ENCODE data around the gene PTPN3. TPM values are rescaled to one million over a fixed set of nuclear protein-coding genes. Genes with fewer than 3 reads are reported as not detected.
"Not testable (repeated sequence)": the region's sequence is repeated elsewhere in the genome, so short reads cannot be mapped to it uniquely, and the experiment has no call there.

The PTPN3 gene
- polyA plus RNA-seq, result 37.5 TPM
- long read RNA-seq, donor 1, full-length matches to known transcripts, result 2 of 2 reads
- long read RNA-seq, donor 1, partial matches to known transcripts, result 0 of 2 reads
- long read RNA-seq, donor 1, other reads (novel, unspliced or antisense), result 0 of 2 reads
- long read RNA-seq, donor 2, full-length matches to known transcripts, result 4 of 9 reads
- long read RNA-seq, donor 2, partial matches to known transcripts, result 5 of 9 reads
- long read RNA-seq, donor 2, other reads (novel, unspliced or antisense), result 0 of 9 reads
- long read RNA-seq, donor 3, result 0 reads
- long read RNA-seq, donor 4, full-length matches to known transcripts, result 1 of 1 reads
- long read RNA-seq, donor 4, partial matches to known transcripts, result 0 of 1 reads
- long read RNA-seq, donor 4, other reads (novel, unspliced or antisense), result 0 of 1 reads
- long read RNA-seq, donor 5, result 0 reads
- long read RNA-seq, donor 6, full-length matches to known transcripts, result 3 of 3 reads
- long read RNA-seq, donor 6, partial matches to known transcripts, result 0 of 3 reads
- long read RNA-seq, donor 6, other reads (novel, unspliced or antisense), result 0 of 3 reads
- long read RNA-seq, donor 7, full-length matches to known transcripts, result 1 of 1 reads
- long read RNA-seq, donor 7, partial matches to known transcripts, result 0 of 1 reads
- long read RNA-seq, donor 7, other reads (novel, unspliced or antisense), result 0 of 1 reads
- long read RNA-seq, donor 8, full-length matches to known transcripts, result 3 of 8 reads
- long read RNA-seq, donor 8, partial matches to known transcripts, result 5 of 8 reads
- long read RNA-seq, donor 8, other reads (novel, unspliced or antisense), result 0 of 8 reads
- long read RNA-seq, donor 9, full-length matches to known transcripts, result 1 of 1 reads
- long read RNA-seq, donor 9, partial matches to known transcripts, result 0 of 1 reads
- long read RNA-seq, donor 9, other reads (novel, unspliced or antisense), result 0 of 1 reads
- long read RNA-seq, donor 10, full-length matches to known transcripts, result 9 of 19 reads
- long read RNA-seq, donor 10, partial matches to known transcripts, result 10 of 19 reads
- long read RNA-seq, donor 10, other reads (novel, unspliced or antisense), result 0 of 19 reads
- long read RNA-seq, donor 11, full-length matches to known transcripts, result 3 of 3 reads
- long read RNA-seq, donor 11, partial matches to known transcripts, result 0 of 3 reads
- long read RNA-seq, donor 11, other reads (novel, unspliced or antisense), result 0 of 3 reads

- Histone ChIP-seq H3K36me3 (ENCODE audit: control insufficient read depth, insufficient read depth, low read length) (peaks cover 9% of the 10 kb centered on the region), H3K27ac (ENCODE audit: low read length) (peak within 1 kb of the TSS; percentile 81), H3K4me1 (ENCODE audit: control insufficient read depth, insufficient read depth, low read length) (peaks cover 36% of the 10 kb centered on the region), H3K9me3 (ENCODE audit: control insufficient read depth, low read depth, low read length) (no peaks in the 10 kb centered on the region), H3K27me3 (ENCODE audit: control insufficient read depth, insufficient read depth, low read length) (peaks cover 36% of the 10 kb centered on the region), H3K4me3 (ENCODE audit: low read length) (peak within 1 kb of the TSS; percentile 70)
- WGBS (ENCODE audit: insufficient coverage, low lambda C conversion rate), result 19% methylated on average over 2 of the region's 78 CpGs
- DNase-seq, result peak in 1 of 2 donors; percentile 68
Measured at GRCh38 chr9:109498195-109499092, at the start of gene PTPN3. TSS of gene PTPN3 (minus strand) at chr9:109498307. CDS start at chr9:109463434, 34,873 bp downstream.

- H3K27ac ChIP-seq (ENCODE audit: low read length); H3K36me3 ChIP-seq (ENCODE audit: control insufficient read depth, insufficient read depth, low read length); H3K27me3 ChIP-seq (ENCODE audit: control insufficient read depth, insufficient read depth, low read length); H3K4me1 ChIP-seq (ENCODE audit: control insufficient read depth, insufficient read depth, low read length); DNase-seq; H3K4me3 ChIP-seq (ENCODE audit: low read length): not testable (repeated sequence)
- 100% methylated on average over 1 of the region's 1 CpG for WGBS (ENCODE audit: insufficient coverage, low lambda C conversion rate)
- H3K9me3 ChIP-seq (ENCODE audit: control insufficient read depth, low read depth, low read length), result peaks cover 13% of the 10 kb centered on the region
Measured at GRCh38 chr9:109544954-109545353, 46.8 kb upstream of the PTPN3 start.

- peaks cover 13% of the 10 kb centered on the region for H3K9me3 ChIP-seq (ENCODE audit: control insufficient read depth, low read depth, low read length)
- H3K27ac ChIP-seq (ENCODE audit: low read length), result no peak overlapping the region
- DNase-seq, result no peak
- 86% methylated on average over 1 of the region's 4 CpGs for WGBS (ENCODE audit: insufficient coverage, low lambda C conversion rate)
- no peaks in the 10 kb centered on the region for H3K27me3 ChIP-seq (ENCODE audit: control insufficient read depth, insufficient read depth, low read length)
- H3K4me3 ChIP-seq (ENCODE audit: low read length), result no peak overlapping the region
- no peaks in the 10 kb centered on the region for H3K36me3 ChIP-seq (ENCODE audit: control insufficient read depth, insufficient read depth, low read length)
- H3K4me1 ChIP-seq (ENCODE audit: control insufficient read depth, insufficient read depth, low read length), result no peaks in the 10 kb centered on the region
Measured at GRCh38 chr9:109542922-109543321, 44.8 kb upstream of the PTPN3 start.

- Histone ChIP-seq H3K4me3 (ENCODE audit: low read length) (no peak overlapping the region), H3K4me1 (ENCODE audit: control insufficient read depth, insufficient read depth, low read length) (no peaks in the 10 kb centered on the region), H3K36me3 (ENCODE audit: control insufficient read depth, insufficient read depth, low read length) (no peaks in the 10 kb centered on the region), H3K27me3 (ENCODE audit: control insufficient read depth, insufficient read depth, low read length) (peaks cover 2% of the 10 kb centered on the region), H3K9me3 (ENCODE audit: control insufficient read depth, low read depth, low read length) (peaks cover 2% of the 10 kb centered on the region), H3K27ac (ENCODE audit: low read length) (no peak overlapping the region)
- DNase-seq, result no peak
- WGBS (ENCODE audit: insufficient coverage, low lambda C conversion rate), result no CpG with 5 or more reads among the region's 5 CpGs
Measured at GRCh38 chr9:109538346-109538745, 40.2 kb upstream of the PTPN3 start.

- DNase-seq, result no peak
- Histone ChIP-seq H3K27me3 (ENCODE audit: control insufficient read depth, insufficient read depth, low read length) (peaks cover 2% of the 10 kb centered on the region), H3K36me3 (ENCODE audit: control insufficient read depth, insufficient read depth, low read length) (no peaks in the 10 kb centered on the region), H3K27ac (ENCODE audit: low read length) (no peak overlapping the region), H3K4me1 (ENCODE audit: control insufficient read depth, insufficient read depth, low read length) (no peaks in the 10 kb centered on the region), H3K4me3 (ENCODE audit: low read length) (no peak overlapping the region), H3K9me3 (ENCODE audit: control insufficient read depth, low read depth, low read length) (peaks cover 2% of the 10 kb centered on the region)
- WGBS (ENCODE audit: insufficient coverage, low lambda C conversion rate), result 94% methylated on average over 3 of the region's 6 CpGs
Measured at GRCh38 chr9:109537288-109537687, 39.2 kb upstream of the PTPN3 start.

- Histone ChIP-seq H3K27ac (ENCODE audit: low read length) (no peak overlapping the region), H3K9me3 (ENCODE audit: control insufficient read depth, low read depth, low read length) (peaks cover 2% of the 10 kb centered on the region), H3K36me3 (ENCODE audit: control insufficient read depth, insufficient read depth, low read length) (no peaks in the 10 kb centered on the region), H3K27me3 (ENCODE audit: control insufficient read depth, insufficient read depth, low read length) (peaks cover 4% of the 10 kb centered on the region), H3K4me1 (ENCODE audit: control insufficient read depth, insufficient read depth, low read length) (no peaks in the 10 kb centered on the region), H3K4me3 (ENCODE audit: low read length) (no peak overlapping the region)
- WGBS (ENCODE audit: insufficient coverage, low lambda C conversion rate), result no CpG with 5 or more reads among the region's 3 CpGs
- no peak for DNase-seq
Measured at GRCh38 chr9:109536859-109537258, 38.8 kb upstream of the PTPN3 start.

- no CpG with 5 or more reads among the region's 6 CpGs for WGBS (ENCODE audit: insufficient coverage, low lambda C conversion rate)
- no peaks in the 10 kb centered on the region for H3K36me3 ChIP-seq (ENCODE audit: control insufficient read depth, insufficient read depth, low read length)
- H3K4me1 ChIP-seq (ENCODE audit: control insufficient read depth, insufficient read depth, low read length), result no peaks in the 10 kb centered on the region
- DNase-seq, result no peak
- H3K27ac ChIP-seq (ENCODE audit: low read length), result no peak overlapping the region
- no peak overlapping the region for H3K4me3 ChIP-seq (ENCODE audit: low read length)
- peaks cover 6% of the 10 kb centered on the region for H3K27me3 ChIP-seq (ENCODE audit: control insufficient read depth, insufficient read depth, low read length)
- H3K9me3 ChIP-seq (ENCODE audit: control insufficient read depth, low read depth, low read length), result peaks cover 2% of the 10 kb centered on the region
Measured at GRCh38 chr9:109535365-109535764, 37.3 kb upstream of the PTPN3 start.

GRCh38 chr9:109534151-109534550, 36.0 kb upstream of the PTPN3 start:
- WGBS (ENCODE audit: insufficient coverage, low lambda C conversion rate), result no CpG with 5 or more reads among the region's 36 CpGs
- DNase-seq, result no peak
- Histone ChIP-seq H3K4me3 (ENCODE audit: low read length) (no peak overlapping the region), H3K27me3 (ENCODE audit: control insufficient read depth, insufficient read depth, low read length) (peaks cover 6% of the 10 kb centered on the region), H3K4me1 (ENCODE audit: control insufficient read depth, insufficient read depth, low read length) (no peaks in the 10 kb centered on the region), H3K9me3 (ENCODE audit: control insufficient read depth, low read depth, low read length) (peaks cover 2% of the 10 kb centered on the region), H3K36me3 (ENCODE audit: control insufficient read depth, insufficient read depth, low read length) (no peaks in the 10 kb centered on the region), H3K27ac (ENCODE audit: low read length) (no peak overlapping the region)

- DNase-seq; H3K4me1 ChIP-seq (ENCODE audit: control insufficient read depth, insufficient read depth, low read length); H3K4me3 ChIP-seq (ENCODE audit: low read length); H3K36me3 ChIP-seq (ENCODE audit: control insufficient read depth, insufficient read depth, low read length); H3K27me3 ChIP-seq (ENCODE audit: control insufficient read depth, insufficient read depth, low read length); H3K9me3 ChIP-seq (ENCODE audit: control insufficient read depth, low read depth, low read length); H3K27ac ChIP-seq (ENCODE audit: low read length): not testable (repeated sequence)
- WGBS (ENCODE audit: insufficient coverage, low lambda C conversion rate), result 20% methylated on average over 1 of the region's 13 CpGs
Measured at GRCh38 chr9:109532652-109533051, 34.5 kb upstream of the PTPN3 start.

Measured in large intestine (tissue), 12 donors.